GF-D8 (cell line): Measurements from ENCODE around the gene CRPPA.
A peak's percentile ranks its signal among the peaks of the same experiment; 100 is the strongest.

Experiments used
- DNase-seq: peaks from one replicate; lab custom pipeline; 2025; lab: John Stamatoyannopoulos, UW

The CRPPA gene

GRCh38 chr7:16423761-16424160 lies 2.4 kb upstream of the CRPPA start:
- DNase-seq, result no peak

DNA sequence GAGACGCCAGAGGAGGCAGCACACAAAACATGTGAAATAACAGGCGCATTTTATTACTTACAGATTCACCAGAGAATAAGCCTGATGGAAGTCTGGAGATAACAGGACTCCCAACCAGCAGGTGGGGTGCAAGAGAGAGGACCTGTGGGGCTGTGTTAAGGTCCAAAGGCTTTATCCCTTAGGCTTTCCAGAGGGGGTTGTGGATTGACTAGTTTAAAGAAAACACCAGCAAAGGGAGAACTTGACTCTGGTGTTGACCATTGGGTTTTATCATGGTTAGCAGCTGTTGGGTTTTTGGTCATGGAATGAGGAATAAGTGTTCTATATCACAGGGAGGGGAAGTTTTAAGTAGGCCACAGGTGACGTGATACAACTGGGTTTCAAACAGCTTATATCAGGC lies 1.6 kb upstream of the CRPPA start:
- no peak for DNase-seq

DNA sequence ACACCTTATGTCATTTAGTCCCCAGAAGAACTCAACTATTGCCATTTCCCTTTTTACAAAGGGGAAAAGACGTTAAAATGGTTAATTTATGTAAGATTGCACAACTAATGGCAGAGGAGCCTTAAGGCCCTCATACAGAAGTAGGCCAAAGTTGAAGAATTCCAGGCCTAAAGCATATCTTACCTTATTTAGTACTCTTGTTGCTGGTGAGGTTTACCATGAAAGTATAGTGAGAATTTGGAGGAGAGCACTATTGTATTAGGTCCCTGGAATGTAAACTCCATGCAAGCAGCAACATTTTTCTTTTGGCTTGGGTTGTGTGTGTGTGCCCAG lies 731 bp upstream of the CRPPA start:
- peak; percentile 59 for DNase-seq

GRCh38 chr7:16420649-16421332 lies 547 bp downstream of the CRPPA start:
- peak; percentile 96 for DNase-seq

DNA sequence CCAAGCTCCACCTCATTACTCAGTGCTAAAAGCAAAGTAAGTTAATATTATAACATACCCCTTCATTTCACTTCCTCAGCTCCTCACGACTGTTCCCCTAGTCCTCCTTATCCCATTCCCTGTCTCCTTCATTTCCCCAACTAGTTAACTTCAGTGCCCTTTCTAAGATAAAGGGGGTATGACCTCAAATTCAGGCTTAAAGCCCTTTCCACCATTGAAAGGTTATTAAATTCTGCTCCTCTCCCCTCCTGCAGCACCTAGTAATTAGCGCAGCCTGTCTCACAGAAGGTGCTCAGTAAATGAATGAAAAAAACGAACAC lies 1.0 kb downstream of the CRPPA start:
- DNase-seq, result no peak

- no peak for DNase-seq
Measured at GRCh38 chr7:16419859-16420258, 1.5 kb downstream of the CRPPA start.

GRCh38 chr7:16419126-16419525 lies 2.2 kb downstream of the CRPPA start:
- no peak for DNase-seq

- DNase-seq, result no peak
Measured at GRCh38 chr7:16417906-16418305, 3.4 kb downstream of the CRPPA start.

GRCh38 chr7:16416289-16417282 lies 4.8 kb downstream of the CRPPA start:
- peak; percentile 85 for DNase-seq

- no peak for DNase-seq
Measured at GRCh38 chr7:16412274-16413254, 8.8 kb downstream of the CRPPA start.

DNA sequence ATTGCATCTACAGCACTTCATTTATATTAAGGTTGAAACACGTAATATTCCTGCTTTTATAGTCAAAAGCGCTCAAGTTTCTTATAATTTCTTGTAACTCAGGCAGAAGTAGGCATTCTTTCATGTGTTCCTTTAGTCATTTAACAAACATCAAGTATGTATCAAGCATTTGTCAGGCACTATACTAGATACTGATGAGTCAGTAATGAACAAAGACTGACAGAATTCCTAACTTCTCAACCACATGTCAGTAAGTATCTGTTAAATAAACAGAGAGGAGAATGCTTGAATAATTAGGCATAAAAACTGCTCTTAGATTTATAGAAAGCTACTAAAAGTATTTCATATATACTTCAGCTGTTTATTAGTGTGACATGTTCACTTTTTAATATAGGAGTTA lies 9.9 kb downstream of the CRPPA start:
- no peak for DNase-seq

DNA sequence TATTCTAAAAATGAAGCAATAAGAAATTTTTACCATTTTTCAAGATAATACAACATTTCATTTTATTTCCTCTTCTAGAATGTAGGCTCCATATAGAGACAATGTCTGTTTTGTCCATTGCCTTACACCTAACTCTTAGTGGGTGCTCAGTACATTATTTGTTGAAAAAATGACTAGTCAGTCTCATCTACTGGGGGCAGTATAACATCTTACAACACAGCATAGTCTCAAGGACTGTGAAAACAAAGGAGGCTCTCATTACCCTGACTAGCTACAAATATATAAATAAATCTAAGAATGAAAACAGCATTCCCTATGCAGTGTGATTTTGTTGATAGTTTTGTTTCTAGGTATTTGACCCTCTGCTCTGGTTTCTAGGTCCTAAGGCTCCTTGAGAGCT lies 11.6 kb downstream of the CRPPA start:
- no peak for DNase-seq

DNA sequence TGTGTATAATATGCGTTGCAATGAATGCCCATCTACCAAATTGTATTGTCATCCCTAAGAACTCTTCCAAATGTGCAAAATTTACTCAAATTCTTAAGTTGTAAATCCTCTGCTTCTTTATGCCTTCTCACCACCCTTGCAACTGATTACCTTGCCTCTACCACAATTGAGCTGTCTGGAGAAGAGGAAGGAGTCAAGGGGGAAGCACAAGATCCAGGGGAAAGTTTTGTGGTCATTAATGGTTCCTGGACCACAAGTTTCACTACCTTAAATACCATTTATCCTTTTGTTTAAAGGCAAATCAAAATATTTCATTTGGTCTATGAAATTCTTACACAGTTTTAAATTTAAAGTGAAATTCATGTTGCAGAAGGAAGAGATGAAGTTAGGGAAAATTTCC lies 16.7 kb downstream of the CRPPA start:
- DNase-seq, result peak; percentile 16

DNA sequence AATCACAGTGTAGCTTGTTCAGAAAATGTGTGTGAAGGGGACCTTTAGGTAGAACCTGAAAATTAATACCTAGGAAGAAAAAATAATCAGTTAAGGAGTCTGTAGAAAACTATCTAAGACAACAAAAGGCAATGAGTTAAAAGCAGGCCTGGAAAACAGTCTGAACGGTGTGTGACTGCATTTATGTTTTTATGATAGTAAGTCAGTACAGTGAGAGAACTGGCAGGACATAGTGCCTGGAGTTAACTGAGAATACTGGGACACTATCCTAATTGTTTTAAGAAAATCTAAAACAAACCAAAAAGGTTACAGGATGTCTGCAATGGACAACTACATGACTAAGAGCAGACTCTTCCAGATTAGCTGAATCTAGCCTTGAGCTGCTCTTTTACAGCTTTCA lies 17.9 kb downstream of the CRPPA start:
- no peak for DNase-seq

GRCh38 chr7:16402940-16403339 lies 18.4 kb downstream of the CRPPA start:
- no peak for DNase-seq

- DNase-seq, result no peak
Measured at GRCh38 chr7:16402091-16402490, 19.2 kb downstream of the CRPPA start.

- no peak for DNase-seq
Measured at GRCh38 chr7:16400893-16401275, 20.5 kb downstream of the CRPPA start.

DNA sequence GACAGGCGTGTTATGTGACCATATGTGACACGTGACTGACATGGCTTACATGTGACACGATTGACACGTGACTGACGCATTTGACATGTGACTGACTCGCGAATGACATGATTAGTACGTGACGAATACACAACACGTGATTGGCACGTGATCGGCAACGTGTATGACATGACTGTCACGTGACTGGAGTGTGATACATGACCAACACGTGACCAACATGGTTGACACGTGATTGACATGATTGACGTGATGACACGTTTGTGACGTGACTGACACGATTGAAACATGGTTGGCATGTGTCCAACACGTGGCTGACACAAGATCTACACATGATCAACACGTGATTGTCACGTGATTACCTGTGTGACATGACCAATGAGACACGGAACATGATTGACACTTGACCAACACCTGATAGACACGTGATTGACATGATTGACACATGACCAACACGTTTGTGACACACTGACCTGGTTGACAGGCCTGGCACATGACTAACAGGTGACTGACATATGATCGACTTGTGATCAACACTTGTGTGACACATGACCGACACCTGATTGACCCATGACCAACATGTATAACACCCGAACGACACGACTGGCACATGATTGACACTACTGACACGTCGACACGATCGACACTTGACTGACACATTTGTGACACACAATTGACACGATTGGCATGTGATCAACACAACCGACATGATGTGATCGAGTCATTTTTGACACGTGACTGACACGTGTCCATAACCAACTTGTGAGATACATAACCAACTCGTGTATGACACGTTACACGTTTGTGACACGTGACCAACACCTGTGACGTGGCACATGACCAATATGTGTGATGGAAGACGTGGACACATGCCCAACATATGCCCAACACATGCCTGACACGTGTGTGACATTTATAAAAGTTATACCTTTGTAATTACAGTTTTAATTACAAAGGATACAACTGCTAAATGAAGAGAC lies 21.1 kb downstream of the CRPPA start:
- DNase-seq, result no peak

- DNase-seq, result no peak
Measured at GRCh38 chr7:16399265-16399831, 22.0 kb downstream of the CRPPA start.

- no peak for DNase-seq
Measured at GRCh38 chr7:16398146-16399017, 23.0 kb downstream of the CRPPA start.
